Lower lobe of right lung (tissue), 2 donors: ENCODE measurements around the gene CACNA1A. TPM values are rescaled to one million over a fixed set of nuclear protein-coding genes. Genes with fewer than 3 reads are reported as not detected.
A peak's percentile ranks its signal among the peaks of the same experiment; 100 is the strongest.

ENCODE experiments used
- ATAC-seq, 2 donors: fragments of 200-7000 bp; cut with Tn5 transposase; one replicate each; pipeline ENCODE4 v1.9.1; 2020 to 2022; ENCODE audit warnings: mild to moderate bottlenecking in 2 of 2, moderate library complexity in 2 of 2
- DNase-seq: peaks from one replicate; pipeline ENCODE4 v3.0.0-alpha.2; 2020
- H3K27ac ChIP-seq: fragments of 200-600 bp; one replicate; pipeline ENCODE4 v1.8.0; 2022
- H3K27me3 ChIP-seq: fragments of 200-600 bp; one replicate; pipeline ENCODE4 v1.8.0; 2022; ENCODE audit warnings: low read depth
- H3K36me3 ChIP-seq: fragments of 200-600 bp; one replicate; pipeline ENCODE4 v1.8.0; 2022; ENCODE audit warnings: mild to moderate bottlenecking
- H3K4me1 ChIP-seq: fragments of 200-600 bp; one replicate; pipeline ENCODE4 v1.8.0; 2022
- H3K4me3 ChIP-seq: fragments of 200-600 bp; one replicate; pipeline ENCODE4 v1.8.0; 2022; ENCODE audit warnings: mild to moderate bottlenecking
- H3K9me3 ChIP-seq: fragments of 200-600 bp; one replicate; pipeline ENCODE4 v1.8.0; 2022
- intact Hi-C: fragments of 100-400 bp; cut with DNase I; formaldehyde crosslinking; loops from one replicate; pipeline ENCODE4 v1.11.0; 2022
- total RNA-seq: library from RNA; stranded (reverse); fragmentation: NEBNext Ultra II Directional; extraction: Animal tissue kit (Norgen Biotek cat#: 25700); gene quantifications from one replicate; pipeline ENCODE4 v1.2.1, GENCODE V29; 2021
- TF ChIP-seq, protein P1 (sequence below): fragments of 200-600 bp; IDR thresholded peaks from one replicate; pipeline ENCODE4 v1.8.0; 2022; ENCODE audit warnings: antibody characterized with exemption, mild to moderate bottlenecking
- donor health status: DM: no; HTN: yes; CAD: no; lungs with severe emphysema.

CACNA1A gene
- total RNA-seq, 1 donor from 2014 or later = 0.71 TPM

GRCh38 chr19:13234518-13234917 lies 271.8 kb downstream of the CACNA1A start:
- intact Hi-C loops = no loop called here
- DNase-seq (peak; percentile 59), ATAC-seq (peak; percentile 64 to 80)
- Histone ChIP-seq H3K9me3 (no peaks in the 10 kb centered on the region), H3K4me1 (peaks cover 7% of the 10 kb centered on the region), H3K27me3 (no peaks in the 10 kb centered on the region), H3K4me3 (no peak overlapping the region), H3K36me3 (no peaks in the 10 kb centered on the region), H3K27ac (no peak overlapping the region)
- TF ChIP-seq, protein P1, sequence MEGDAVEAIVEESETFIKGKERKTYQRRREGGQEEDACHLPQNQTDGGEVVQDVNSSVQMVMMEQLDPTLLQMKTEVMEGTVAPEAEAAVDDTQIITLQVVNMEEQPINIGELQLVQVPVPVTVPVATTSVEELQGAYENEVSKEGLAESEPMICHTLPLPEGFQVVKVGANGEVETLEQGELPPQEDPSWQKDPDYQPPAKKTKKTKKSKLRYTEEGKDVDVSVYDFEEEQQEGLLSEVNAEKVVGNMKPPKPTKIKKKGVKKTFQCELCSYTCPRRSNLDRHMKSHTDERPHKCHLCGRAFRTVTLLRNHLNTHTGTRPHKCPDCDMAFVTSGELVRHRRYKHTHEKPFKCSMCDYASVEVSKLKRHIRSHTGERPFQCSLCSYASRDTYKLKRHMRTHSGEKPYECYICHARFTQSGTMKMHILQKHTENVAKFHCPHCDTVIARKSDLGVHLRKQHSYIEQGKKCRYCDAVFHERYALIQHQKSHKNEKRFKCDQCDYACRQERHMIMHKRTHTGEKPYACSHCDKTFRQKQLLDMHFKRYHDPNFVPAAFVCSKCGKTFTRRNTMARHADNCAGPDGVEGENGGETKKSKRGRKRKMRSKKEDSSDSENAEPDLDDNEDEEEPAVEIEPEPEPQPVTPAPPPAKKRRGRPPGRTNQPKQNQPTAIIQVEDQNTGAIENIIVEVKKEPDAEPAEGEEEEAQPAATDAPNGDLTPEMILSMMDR = peak; percentile 50

DNA sequence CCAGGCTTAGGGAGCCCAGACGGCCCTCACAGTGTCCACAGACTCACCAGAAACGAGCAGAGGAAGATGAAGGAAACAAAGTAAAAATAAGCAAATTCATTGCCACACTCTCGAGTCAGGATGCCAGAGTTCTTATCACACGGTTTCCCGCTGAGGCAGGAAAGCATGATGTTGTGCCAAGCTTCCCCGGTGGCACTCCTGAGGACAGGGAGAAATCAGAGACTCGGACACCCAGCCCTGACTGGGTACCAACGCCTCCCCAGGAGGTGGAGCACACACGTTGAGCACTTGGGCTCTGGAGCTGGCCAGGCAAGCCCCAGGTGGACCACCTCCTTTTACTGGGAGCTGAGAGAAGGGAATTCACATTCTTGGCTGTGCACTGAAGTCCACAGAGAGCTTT lies 274.6 kb downstream of the CACNA1A start:
- Histone ChIP-seq H3K4me3 (no peak overlapping the region), H3K9me3 (no peaks in the 10 kb centered on the region), H3K36me3 (no peaks in the 10 kb centered on the region), H3K4me1 (peaks cover 7% of the 10 kb centered on the region), H3K27me3 (peaks cover 3% of the 10 kb centered on the region), H3K27ac (no peak overlapping the region)
- TF ChIP-seq, protein P1 = no peak
- DNase-seq (no peak), ATAC-seq (no peak)
- intact Hi-C loops = no loop called here

- DNase-seq = no peak
- Histone ChIP-seq H3K27me3 (peaks cover 19% of the 10 kb centered on the region), H3K4me3 (no peak overlapping the region), H3K4me1 (no peaks in the 10 kb centered on the region), H3K9me3 (no peaks in the 10 kb centered on the region), H3K27ac (no peak overlapping the region), H3K36me3 (no peaks in the 10 kb centered on the region)
- TF ChIP-seq, protein P1 = no peak
- no peak for ATAC-seq
- intact Hi-C loops = no loop called here
Measured at GRCh38 chr19:13229246-13229645, 277.0 kb downstream of the CACNA1A start.

DNA sequence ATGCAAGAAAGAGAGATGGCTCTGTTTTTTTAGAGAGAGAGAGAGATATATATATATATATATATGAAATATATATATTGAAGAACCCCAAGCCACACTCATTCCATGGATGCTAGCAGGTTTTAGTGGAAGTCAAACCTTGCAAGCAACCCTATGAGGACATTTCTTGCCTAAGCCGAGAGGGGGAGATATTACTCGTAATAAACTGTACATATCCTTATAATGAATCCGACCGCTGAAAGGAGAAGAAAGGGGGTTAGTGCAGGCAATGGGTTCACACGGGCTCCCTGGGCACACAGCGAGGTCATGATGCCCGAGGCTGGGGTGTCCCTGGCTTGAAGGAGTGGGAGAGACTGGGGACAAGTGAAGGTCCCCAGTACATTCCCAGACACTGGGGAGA lies 277.7 kb downstream of the CACNA1A start:
- Histone ChIP-seq H3K9me3 (no peaks in the 10 kb centered on the region), H3K36me3 (no peaks in the 10 kb centered on the region), H3K27ac (no peak overlapping the region), H3K4me3 (no peak overlapping the region), H3K4me1 (no peaks in the 10 kb centered on the region), H3K27me3 (peaks cover 19% of the 10 kb centered on the region)
- intact Hi-C loops = no loop called here
- ATAC-seq (no peak), DNase-seq (no peak)
- TF ChIP-seq, protein P1 = no peak

DNA sequence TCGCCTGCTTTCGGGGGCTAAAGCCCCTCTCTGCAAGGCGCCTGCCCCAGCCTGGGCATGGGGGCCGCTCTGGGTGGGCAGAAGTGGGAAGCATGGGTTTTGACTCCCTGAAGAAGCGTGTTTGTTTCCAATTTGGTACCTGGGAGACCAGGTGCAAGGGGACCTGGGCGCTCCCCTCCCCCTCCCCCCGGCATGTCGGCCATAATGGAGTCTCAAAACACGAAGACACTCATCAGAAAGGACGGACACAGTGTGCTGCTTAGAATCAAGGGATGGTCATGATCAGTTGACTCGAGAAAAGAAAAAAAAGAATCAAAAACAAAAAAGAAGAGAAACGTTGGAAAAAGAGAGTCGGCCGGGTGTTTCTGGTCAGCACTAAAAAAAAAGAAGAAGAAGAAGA lies 279.3 kb downstream of the CACNA1A start:
- Histone ChIP-seq H3K27me3 (peaks cover 19% of the 10 kb centered on the region), H3K4me3 (no peak overlapping the region), H3K9me3 (no peaks in the 10 kb centered on the region), H3K4me1 (no peaks in the 10 kb centered on the region), H3K36me3 (no peaks in the 10 kb centered on the region), H3K27ac (no peak overlapping the region)
- no peak for DNase-seq
- intact Hi-C loops = no loop called here
- ATAC-seq = no peak
- TF ChIP-seq, protein P1 = no peak
